B cell (primary cell): ENCODE measurements around the gene SMAD2. TPM values are rescaled to one million over a fixed set of nuclear protein-coding genes. Genes with fewer than 3 reads are reported as not detected.

Experiments
- ATAC-seq: fragments of 200-7000 bp; cut with Tn5 transposase; one replicate; pipeline ENCODE4 v1.10.0; 2021; ENCODE audit warnings: low read depth, mild to moderate bottlenecking, moderate number of reproducible peaks, moderate library complexity
- CTCF ChIA-PET: fragments of 350-600 bp; sonication (Branson Sonifier 250); formaldehyde crosslinking; loops from one replicate; lab custom pipeline; 2021; ENCODE audit warnings: antibody characterized with exemption, inconsistent platforms; lab: Charles Lee
- POLR2A ChIA-PET: fragments of 350-600 bp; sonication (Branson Sonifier 250); formaldehyde crosslinking; loops from one replicate; lab custom pipeline; 2021; ENCODE audit warnings: antibody characterized with exemption; lab: Charles Lee
- DNase-seq: peaks from one replicate; pipeline ENCODE4 v3.0.0; 2013
- H2AFZ ChIP-seq: 2 replicates; pipeline ENCODE4 v1.6.1; 2012; ENCODE audit warnings: mild to moderate bottlenecking, low read depth, low read length; ENCODE audit not compliant: insufficient read depth, poor library complexity, severe bottlenecking
- H3K27ac ChIP-seq, 2 donors: 1 replicate in 1 of 2; 2 replicates in 1 of 2; pipeline ENCODE4 v1.5.1; 2012 to 2013; ENCODE audit warnings: low read length in 2 of 2, mild to moderate bottlenecking in 2 of 2, moderate library complexity in 1 of 2
- H3K27me3 ChIP-seq, 4 experiments: fragments of 200-600 bp in 1 of 4; sonication (generic) in 1 of 4; replicated peaks in 1 of 4; 1 replicate in 2 of 4; 2 replicates in 2 of 4; pipeline versions ENCODE4 v1.6.1 to v1.7.0; 2013 to 2016; ENCODE audit warnings: low read length in 3 of 4, mild to moderate bottlenecking in 2 of 4, mixed read lengths in 1 of 4, moderate library complexity in 1 of 4; ENCODE audit not compliant: insufficient read depth in 4 of 4, control insufficient read depth in 3 of 4; ENCODE audit errors: control extremely low read depth in 1 of 4
- H3K36me3 ChIP-seq, 2 experiments: replicated peaks in 1 of 2; 1 replicate in 1 of 2; 2 replicates in 1 of 2; pipeline versions ENCODE4 v1.6.1 to v1.7.1; 2013; ENCODE audit warnings: low read length in 1 of 2; ENCODE audit not compliant: insufficient read depth in 2 of 2, control insufficient read depth in 1 of 2; ENCODE audit errors: control extremely low read depth in 1 of 2, extremely low read depth in 1 of 2
- H3K4me1 ChIP-seq, 2 donors: fragments of 200-600 bp in 1 of 2; sonication (generic) in 1 of 2; 1 replicate in 1 of 2; 2 replicates in 1 of 2; pipeline versions ENCODE4 v1.5.1 to v1.6.1; 2013 to 2017; ENCODE audit warnings: low read length in 2 of 2; ENCODE audit not compliant: control insufficient read depth in 2 of 2, insufficient read depth in 2 of 2
- H3K4me2 ChIP-seq: replicated peaks from 2 replicates; pipeline ENCODE3; 2012; ENCODE audit warnings: mild to moderate bottlenecking, low read depth, low read length; ENCODE audit not compliant: poor library complexity, severe bottlenecking
- H3K4me3 ChIP-seq, 5 experiments: fragments of 200-600 bp in 1 of 5; sonication (generic) in 1 of 5; 1 replicate in 3 of 5; 2 replicates in 2 of 5; pipeline versions ENCODE4 v1.5.1 to v1.7.0; 2011 to 2016; ENCODE audit warnings: low read length in 4 of 5, mild to moderate bottlenecking in 4 of 5, low read depth in 2 of 5, control low read depth in 1 of 5, moderate library complexity in 1 of 5; ENCODE audit not compliant: insufficient read depth in 1 of 5; ENCODE audit errors: control extremely low read depth in 1 of 5, extremely low read depth in 1 of 5
- H3K79me2 ChIP-seq: fragments of 200-600 bp; sonication (generic); one replicate; pipeline ENCODE4 v1.6.0; 2016; ENCODE audit warnings: low read length; ENCODE audit not compliant: control insufficient read depth, insufficient read depth
- H3K9ac ChIP-seq: fragments of 200-600 bp; sonication (generic); 2 replicates; pipeline ENCODE4 v1.6.1; 2017; ENCODE audit warnings: mild to moderate bottlenecking, low read length, moderate library complexity
- H3K9me3 ChIP-seq, 3 donors: one replicate each; pipeline versions ENCODE4 v1.6.1 to v1.7.1; 2013; ENCODE audit warnings: low read length in 2 of 3; ENCODE audit not compliant: control insufficient read depth in 2 of 3, insufficient read depth in 1 of 3; ENCODE audit errors: control extremely low read depth in 1 of 3
- H4K20me1 ChIP-seq: 2 replicates; pipeline ENCODE4 v1.6.0; 2012; ENCODE audit warnings: mild to moderate bottlenecking, low read length; ENCODE audit not compliant: insufficient read depth, control insufficient read depth, poor library complexity, severe bottlenecking
- H3K27ac Mint-ChIP-seq: one replicate; pipeline ENCODE4 v1.8.0; 2021; ENCODE audit warnings: mixed read lengths
- H3K27me3 Mint-ChIP-seq: one replicate; pipeline ENCODE4 v1.8.0; 2021; ENCODE audit warnings: mixed read lengths
- H3K4me1 Mint-ChIP-seq: one replicate; pipeline ENCODE4 v1.8.0; 2021; ENCODE audit warnings: mixed read lengths
- H3K4me3 Mint-ChIP-seq: one replicate; pipeline ENCODE4 v1.8.0; 2021; ENCODE audit warnings: mixed read lengths
- H3K9me3 Mint-ChIP-seq: one replicate; pipeline ENCODE4 v1.8.0; 2022; ENCODE audit warnings: mixed read lengths; ENCODE audit not compliant: insufficient read depth
- CTCF ChIP-seq: fragments of 200-600 bp; IDR thresholded peaks from one replicate; pipeline ENCODE4 v1.8.0; 2022; ENCODE audit warnings: antibody characterized with exemption, mild to moderate bottlenecking
- EZH2 ChIP-seq: IDR thresholded peaks from 2 replicates; pipeline ENCODE4 v1.6.1; 2012; ENCODE audit warnings: borderline replicate concordance, low read depth, mild to moderate bottlenecking, moderate library complexity, low read length; ENCODE audit not compliant: insufficient read depth, poor library complexity, severe bottlenecking
- WGBS: methylation state at CpG from one replicate; pipeline ENCODE4 v1.1.5; 2013; ENCODE audit warnings: missing lambda C conversion rate; ENCODE audit not compliant: insufficient coverage; 5-methylcytosine and 5-hydroxymethylcytosine counted together
- intact Hi-C: fragments of 100-400 bp; cut with micrococcal nuclease; formaldehyde crosslinking; loops from one replicate; pipeline ENCODE4 v1.10.0; 2022
- polyA plus RNA-seq: library from polyadenylated mRNA; depleted of rRNA; stranded (reverse); fragments of >200 nt; gene quantifications from 2 replicates; pipeline ENCODE4 v1.2.3, GENCODE V29; 2012
- total RNA-seq, 2 donors: library from RNA; stranded (reverse); fragments of 120-200 nt in 1 of 2; gene quantifications; 1 replicate in 1 of 2; 2 replicates in 1 of 2; pipeline versions ENCODE4 v1.2.3 to v1.2.4, GENCODE V29; 2013 to 2022

SMAD2 gene
- total and polyA plus RNA-seq, 2 donors (not counting 1 experiment from before 2014, with no cell fraction given): 23.4 to 139 TPM

GRCh38 chr18:47979611-47980200, 49.2 kb upstream of the SMAD2 start:
- no peak overlapping the region for H3K4me2 ChIP-seq
- ATAC-seq: no peak
- POLR2A ChIA-PET: no interaction called here

More at GRCh38 chr18:47979611-47980200, 49.2 kb upstream of the SMAD2 start:
- no peak overlapping the region for H3K27ac Mint-ChIP-seq
- no peak overlapping the region for H3K4me3 ChIP-seq
- 38% methylated on average over 3 of the region's 5 CpGs for WGBS
- H3K79me2 ChIP-seq: no peaks in the 10 kb centered on the region
- no peaks in the 10 kb centered on the region for H3K9me3 Mint-ChIP-seq
- H3K4me1 ChIP-seq: peaks cover 5% of the 10 kb centered on the region in 2 donors
- intact Hi-C loops: no loop called here
- H4K20me1 ChIP-seq: no peaks in the 10 kb centered on the region
- no peak overlapping the region for H3K4me3 Mint-ChIP-seq
- H2AFZ ChIP-seq: no peak overlapping the region
- H3K27me3 Mint-ChIP-seq: peaks cover 51% of the 10 kb centered on the region
- no peak for DNase-seq
- no peak overlapping the region for H3K9ac ChIP-seq
- no peaks in the 10 kb centered on the region for H3K36me3 ChIP-seq
- H3K27me3 ChIP-seq: peaks cover 0 to 16% (median 7%) of the 10 kb centered on the region in 4 experiments
- H3K27ac ChIP-seq: no peak overlapping the region
- H3K9me3 ChIP-seq: peaks cover 0 to 11% (median 7%) of the 10 kb centered on the region in 3 donors
- H3K4me1 Mint-ChIP-seq: peaks cover 10% of the 10 kb centered on the region
- CTCF ChIA-PET: no interaction called here
- no peak for TF ChIP-seq EZH2
- TF ChIP-seq CTCF: no peak
